ENCODE results near the gene B3GALNT2.

Gene B3GALNT2

GRCh38 chr1:235450886-235451483, 53.3 kb downstream of the B3GALNT2 start:
- DNase-seq (ENCODE audit: low read depth), result no peak

- DNase-seq (ENCODE audit: low read depth), result no peak
Observed at GRCh38 chr1:235450433-235450832, 53.8 kb downstream of the B3GALNT2 start.

- DNase-seq (ENCODE audit: low read depth), result no peak
Observed at GRCh38 chr1:235448616-235449015, 55.6 kb downstream of the B3GALNT2 start.

- DNase-seq (ENCODE audit: low read depth), result no peak
Observed at GRCh38 chr1:235442788-235443429, 61.3 kb downstream of the B3GALNT2 start.

- DNase-seq (ENCODE audit: low read depth), result no peak
Observed at GRCh38 chr1:235441159-235441685, 63.0 kb downstream of the B3GALNT2 start.

DNA sequence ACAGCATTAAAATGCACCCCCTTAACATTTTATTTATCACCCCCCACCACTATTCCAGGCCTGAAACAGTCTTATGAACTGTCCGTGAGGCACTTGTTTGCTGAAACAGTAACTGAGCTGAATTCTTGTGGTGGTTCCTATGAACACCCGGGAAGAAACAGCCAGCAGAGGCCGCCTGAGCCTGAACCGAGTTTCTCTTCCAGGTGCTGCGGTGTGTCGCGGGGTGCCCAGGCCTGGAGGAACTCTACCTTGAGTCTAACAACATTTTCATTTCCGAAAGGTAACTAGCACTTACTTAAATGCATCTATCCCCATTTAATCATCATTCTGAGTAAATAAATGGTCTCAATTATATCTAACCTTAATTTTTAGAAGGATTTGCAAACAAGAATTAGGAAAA, 70.3 kb downstream of the B3GALNT2 start:
- no peak for DNase-seq (ENCODE audit: low read depth)

DNA sequence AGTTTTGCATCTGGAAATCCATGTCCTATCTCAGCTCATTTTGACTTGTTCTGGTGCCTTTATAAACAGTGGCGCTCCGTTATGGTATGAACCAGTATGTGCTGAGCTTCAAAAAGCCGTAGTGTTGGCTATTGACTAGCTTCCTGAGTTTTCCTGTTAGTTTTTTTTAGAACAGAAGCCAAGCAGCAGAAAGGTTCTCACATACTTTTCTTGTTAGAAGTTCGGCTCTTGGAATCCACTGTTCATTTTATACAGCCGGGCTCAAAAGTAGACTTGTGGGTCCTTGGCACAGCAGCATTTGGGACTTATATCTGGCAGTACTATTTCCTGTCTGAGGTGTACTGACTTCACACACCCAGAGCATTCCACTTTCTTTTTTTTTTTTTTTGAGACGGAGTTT, 73.3 kb downstream of the B3GALNT2 start:
- DNase-seq (ENCODE audit: low read depth), result no peak

DNA sequence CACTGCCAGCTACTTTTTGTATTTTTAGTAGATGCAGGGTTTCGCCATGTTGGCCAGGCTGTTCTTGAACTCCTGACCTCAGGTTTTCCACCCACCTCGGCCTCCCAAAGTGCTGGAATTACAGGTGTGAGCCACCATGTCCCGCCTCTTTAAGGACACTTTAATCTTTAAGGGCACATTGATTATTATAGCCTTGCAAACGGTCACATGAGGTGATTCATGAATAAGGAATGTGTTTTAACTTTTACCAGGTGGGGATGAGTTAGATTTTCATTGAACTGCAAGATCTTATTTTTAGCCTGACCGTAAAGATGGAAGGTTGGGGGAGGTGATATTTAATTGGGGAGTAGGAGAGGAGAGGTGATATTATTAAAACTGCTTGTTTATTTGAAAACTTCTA, 75.1 kb downstream of the B3GALNT2 start:
- no peak for DNase-seq (ENCODE audit: low read depth)

DNA sequence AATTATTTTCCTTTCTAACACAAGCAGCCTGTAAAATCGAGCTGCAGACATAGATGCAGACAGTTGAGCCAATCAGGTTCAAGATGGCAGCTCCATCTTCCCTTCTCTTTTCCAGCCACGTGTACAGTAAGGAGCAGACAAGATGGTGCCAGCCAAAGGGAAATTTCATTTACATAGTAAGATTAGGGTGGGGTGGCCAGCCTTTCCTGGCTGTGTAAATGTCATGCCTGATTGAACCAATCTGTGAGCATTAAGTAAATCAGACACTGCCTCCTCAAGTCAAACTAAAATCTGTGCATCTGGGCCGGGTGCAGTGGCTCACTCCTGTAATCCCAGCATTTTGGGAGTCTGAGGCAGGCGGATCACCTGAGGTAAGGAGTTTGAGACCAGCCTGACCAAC, 76.8 kb downstream of the B3GALNT2 start:
- DNase-seq (ENCODE audit: low read depth), result no peak

DNA sequence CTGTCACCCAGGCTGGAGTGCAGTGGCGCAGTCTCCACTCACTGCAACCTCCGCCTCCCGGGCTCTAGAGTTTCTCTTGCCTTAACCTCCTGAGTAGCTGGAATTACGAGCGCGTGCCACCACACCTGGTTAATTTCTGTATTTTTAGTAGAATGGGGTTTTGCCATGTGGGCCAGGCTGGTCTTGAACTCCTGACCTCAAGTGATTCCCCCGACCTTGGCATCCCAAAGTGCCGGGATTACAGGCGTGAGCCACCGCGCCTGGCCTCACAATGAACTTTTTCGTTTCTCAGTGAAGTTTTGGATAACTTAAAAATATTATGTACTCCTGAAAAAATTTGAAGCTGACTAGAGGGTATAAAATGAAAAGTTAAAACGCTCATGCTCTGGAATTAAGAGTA, 77.6 kb downstream of the B3GALNT2 start:
- DNase-seq (ENCODE audit: low read depth), result no peak

- DNase-seq (ENCODE audit: low read depth), result no peak
Observed at GRCh38 chr1:235426143-235426542, 78.1 kb downstream of the B3GALNT2 start.

DNA sequence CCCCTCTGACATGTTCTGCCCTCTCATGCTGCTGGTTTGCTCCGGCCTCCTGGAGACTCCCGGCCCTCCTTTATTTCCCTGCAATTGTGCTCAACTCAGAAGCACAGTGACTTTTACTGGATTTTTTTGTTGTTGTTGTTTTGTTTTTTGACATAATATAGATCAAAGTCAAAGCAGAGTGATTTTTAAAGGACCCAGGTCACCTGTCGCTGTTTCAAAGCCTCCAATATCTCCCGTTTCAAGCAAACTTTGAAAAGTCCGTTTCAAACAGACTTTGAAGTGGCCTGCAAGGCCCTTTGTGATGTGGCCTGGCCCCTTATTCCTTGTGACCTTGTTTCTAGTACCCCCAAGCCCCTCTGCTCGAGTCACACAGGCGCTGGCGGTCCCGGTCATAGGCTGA, 78.9 kb downstream of the B3GALNT2 start:
- DNase-seq (ENCODE audit: low read depth), result no peak

DNA sequence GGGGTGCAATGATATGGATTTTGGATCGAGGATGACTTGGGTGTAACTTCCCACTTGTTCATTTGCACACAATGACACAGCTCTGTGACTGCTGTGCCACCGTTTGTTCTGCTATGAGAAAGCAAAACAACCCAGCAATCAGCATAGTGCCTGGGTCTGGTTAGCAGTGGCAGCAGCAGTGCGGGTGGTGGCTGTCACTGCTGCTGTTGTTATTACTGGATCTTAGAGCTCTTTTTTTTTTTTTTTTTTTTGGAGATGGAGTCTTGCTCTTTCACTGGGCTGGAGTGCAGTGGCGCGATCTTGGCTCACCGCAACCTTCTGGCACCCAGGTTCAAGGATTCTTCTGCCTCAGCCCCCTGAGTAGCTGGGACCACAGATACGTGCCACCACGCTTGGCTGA, 80.2 kb downstream of the B3GALNT2 start:
- no peak for DNase-seq (ENCODE audit: low read depth)

DNA sequence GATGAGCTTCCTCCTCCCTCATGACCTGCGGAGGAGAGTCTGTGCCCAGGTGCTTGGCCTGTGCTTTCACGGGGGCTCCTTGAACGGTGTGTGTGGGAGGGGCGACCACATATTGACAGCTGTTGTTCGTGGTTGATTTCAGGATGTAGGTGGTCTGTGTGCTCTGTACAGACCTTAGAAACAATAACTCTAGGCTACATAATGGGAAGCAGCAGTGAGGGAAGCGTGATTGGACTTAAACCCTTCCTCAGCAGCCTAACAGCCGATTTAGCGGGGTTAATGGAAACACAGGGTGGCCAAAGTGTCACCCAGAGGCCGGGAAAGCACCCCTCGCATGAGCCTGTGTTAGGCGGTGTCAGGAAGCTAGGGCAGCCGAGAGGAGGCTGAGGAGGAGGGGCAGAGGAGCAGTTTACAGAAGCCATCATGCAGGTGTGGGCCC, 81.0 kb downstream of the B3GALNT2 start:
- DNase-seq (ENCODE audit: low read depth), result no peak

GRCh38 chr1:235421751-235422150, 82.5 kb downstream of the B3GALNT2 start:
- no peak for DNase-seq (ENCODE audit: low read depth)

GRCh38 chr1:235417086-235417697, 87.1 kb downstream of the B3GALNT2 start:
- DNase-seq (ENCODE audit: low read depth), result peak; percentile 43

DNA sequence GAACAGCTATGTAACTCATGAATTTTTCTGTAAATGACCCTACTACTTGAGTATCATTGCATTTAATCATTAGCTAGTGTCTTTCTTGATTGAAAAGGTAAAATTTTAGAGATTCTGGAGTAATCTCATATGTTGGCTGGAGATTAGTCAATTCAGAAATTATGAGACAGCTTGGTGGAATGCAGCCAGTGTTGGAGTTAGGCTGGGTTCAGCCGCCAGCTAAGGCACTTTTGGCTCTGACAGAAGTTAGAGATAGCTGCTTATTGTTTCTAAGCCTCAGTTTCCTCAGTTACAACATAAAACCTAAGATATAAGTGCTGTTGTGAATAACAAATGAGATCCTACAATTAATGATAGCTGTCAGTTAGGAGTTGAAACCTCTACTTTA, 87.6 kb downstream of the B3GALNT2 start:
- no peak for DNase-seq (ENCODE audit: low read depth)

DNA sequence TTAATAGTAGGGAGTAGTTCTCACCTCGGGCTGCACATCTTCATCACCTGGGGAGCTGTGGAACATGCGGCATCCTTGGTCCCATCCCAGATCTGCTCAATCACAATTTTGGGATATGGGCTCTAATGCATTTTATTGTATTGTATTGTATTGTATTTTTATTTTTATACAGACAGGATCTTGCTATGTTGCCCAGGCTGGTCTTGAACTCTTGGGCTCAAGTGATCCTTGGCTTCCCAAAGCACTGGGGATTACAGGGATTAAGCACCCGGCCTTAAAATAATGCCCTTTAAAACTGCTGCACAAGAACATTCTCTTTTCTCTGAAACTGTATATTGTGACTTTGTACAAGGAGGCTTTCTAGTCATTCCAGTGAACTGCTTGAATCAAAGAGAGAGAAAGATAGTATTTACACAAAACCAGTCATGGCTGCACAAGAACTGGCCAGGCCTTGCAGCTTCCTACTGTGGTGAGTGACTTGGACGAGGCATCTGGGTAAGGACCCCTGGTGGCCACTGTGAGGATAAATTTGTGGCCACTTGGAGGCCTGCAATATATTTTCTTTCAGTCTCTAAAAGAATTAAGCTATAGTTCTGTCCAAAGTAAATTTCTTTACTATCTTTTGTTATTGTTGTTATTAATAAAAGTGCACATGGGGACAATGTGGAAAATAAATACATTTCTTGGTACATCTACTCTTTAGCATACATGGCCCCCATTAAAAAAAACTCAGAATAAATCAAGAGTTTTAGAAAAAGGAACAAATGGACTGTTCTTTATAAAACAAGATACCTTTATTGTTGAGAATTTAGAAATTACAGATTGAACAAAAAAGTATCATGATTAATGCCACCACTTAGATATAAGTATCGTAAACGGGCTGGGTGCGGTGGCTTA, 89.0 kb downstream of the B3GALNT2 start:
- DNase-seq (ENCODE audit: low read depth), result peak; percentile 39

DNA sequence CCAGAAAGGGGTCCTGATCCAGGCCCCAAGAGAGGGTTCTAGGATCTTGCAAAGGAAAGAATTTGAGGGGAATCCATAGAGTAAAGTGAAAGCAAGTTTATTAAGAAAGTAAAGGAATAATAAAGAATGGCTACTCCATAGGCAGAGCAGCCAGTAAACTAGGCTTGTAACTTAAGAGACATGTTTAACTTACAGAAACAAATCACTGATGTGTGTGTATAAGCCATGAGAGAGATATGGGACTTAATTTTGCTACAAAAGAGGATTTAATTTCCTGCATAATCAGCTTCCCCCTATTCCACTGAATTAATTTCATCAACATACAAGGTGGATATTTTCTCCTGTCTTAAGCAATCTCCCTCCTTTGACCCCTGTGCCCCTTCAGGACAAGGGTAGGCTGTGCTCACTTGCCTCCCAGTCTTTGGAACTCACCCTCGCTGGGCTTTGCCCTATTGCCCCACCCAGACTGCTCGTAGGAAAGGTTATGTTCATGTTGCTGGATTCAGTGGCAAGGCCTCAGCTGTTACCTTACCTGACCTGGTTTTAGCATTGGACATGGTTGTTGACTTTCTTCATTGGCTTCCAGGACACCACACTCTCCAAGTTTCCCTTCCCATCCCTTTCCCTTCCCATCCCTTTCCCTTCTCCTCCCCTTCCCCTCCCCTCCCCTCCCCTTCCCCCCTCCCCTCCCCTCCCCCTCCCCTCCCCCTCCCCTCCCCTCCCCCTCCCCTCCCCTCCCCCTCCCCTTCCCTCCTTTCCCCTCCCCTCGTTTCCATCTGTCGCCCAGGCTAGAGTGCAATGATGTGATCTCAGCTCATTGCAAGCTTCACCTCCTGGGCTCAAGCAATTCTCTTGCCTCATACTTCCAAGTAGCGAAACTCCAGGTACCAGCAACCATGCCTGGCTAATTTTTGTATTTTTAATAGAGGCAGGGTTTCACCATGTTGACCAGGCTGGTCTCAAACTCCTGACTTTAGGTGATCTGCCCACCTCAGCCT, 92.5 kb downstream of the B3GALNT2 start:
- DNase-seq (ENCODE audit: low read depth), result no peak

- no peak for DNase-seq (ENCODE audit: low read depth)
Observed at GRCh38 chr1:235410467-235410866, 93.8 kb downstream of the B3GALNT2 start.

Data from stimulated activated CD4-positive, alpha-beta T cell treated with anti-CD3 and anti-CD28 coated beads, Interleukin-2, amount 100 ng/mL, for 4 hours (primary cell).